22Rv1 (cell line): ENCODE measurements around the gene RCE1.

Source experiments
- H3K27ac ChIP-seq: fragments of 450-650 bp; 2 replicates; pipeline ENCODE4 v1.5.1; 2017
- CTCF ChIP-seq: fragments of 450-650 bp; IDR thresholded peaks from 2 replicates; pipeline ENCODE4 v1.5.1; 2017; ENCODE audit warnings: mild to moderate bottlenecking
- ZFX ChIP-seq: fragments of 450-650 bp; IDR thresholded peaks from 2 replicates; pipeline ENCODE4 v1.6.1; 2017; ENCODE audit warnings: antibody characterized with exemption, borderline replicate concordance

RCE1 gene

GRCh38 chr11:66864172-66864901 lies 21.1 kb downstream of the RCE1 start:
- no peak overlapping the region for H3K27ac ChIP-seq
- TF ChIP-seq ZFX (no peak), CTCF (no peak)

GRCh38 chr11:66864924-66865697 lies 21.9 kb downstream of the RCE1 start:
- H3K27ac ChIP-seq: no peak overlapping the region
- TF ChIP-seq ZFX (no peak), CTCF (no peak)

- no peak overlapping the region for H3K27ac ChIP-seq
- TF ChIP-seq CTCF (no peak), ZFX (no peak)
Measured at GRCh38 chr11:66866007-66866406, 22.8 kb downstream of the RCE1 start.

- H3K27ac ChIP-seq: no peak overlapping the region
- no peak for TF ChIP-seq CTCF
- TF ChIP-seq ZFX: no peak
Measured at GRCh38 chr11:66866511-66866986, 23.3 kb downstream of the RCE1 start.

- TF ChIP-seq ZFX (no peak), CTCF (no peak)
- H3K27ac ChIP-seq: no peak overlapping the region
Measured at GRCh38 chr11:66867425-66868040, 24.3 kb downstream of the RCE1 start.

- H3K27ac ChIP-seq: no peak overlapping the region
- no peak for TF ChIP-seq CTCF
- no peak for TF ChIP-seq ZFX
Measured at GRCh38 chr11:66868082-66868725, 25.0 kb downstream of the RCE1 start.
